Measurements from ENCODE around the gene BACH2.

GRCh38 chr6:90305800-90306448 is 9.3 kb upstream of the BACH2 start:
- TF ChIP-seq SP2 (IDR thresholded peaks at IDR 0.05; ENCODE audit: low read length) (no peak), CTCF (IDR thresholded peaks at IDR 0.05; ENCODE audit: control extremely low read depth in 1 of 3, insufficient read depth in 1 of 3, low read depth in 1 of 3, low read length in 3 of 3) (no peak), EZH2 (IDR thresholded peaks at IDR 0.05; ENCODE audit: low read depth, low read length, severe bottlenecking) (no peak)
